ENCODE data around the gene CDKN2A. TPM values are rescaled to one million over a fixed set of nuclear protein-coding genes. Genes with fewer than 3 reads are reported as not detected.

Gene CDKN2A
- total RNA-seq, 1 experiment from 2014 or later, result not detected

- DNase-seq (ENCODE audit: low spot score), result no peak
Observed at GRCh38 chr9:22005702-22006606, 11.8 kb upstream of the CDKN2A start.

DNA sequence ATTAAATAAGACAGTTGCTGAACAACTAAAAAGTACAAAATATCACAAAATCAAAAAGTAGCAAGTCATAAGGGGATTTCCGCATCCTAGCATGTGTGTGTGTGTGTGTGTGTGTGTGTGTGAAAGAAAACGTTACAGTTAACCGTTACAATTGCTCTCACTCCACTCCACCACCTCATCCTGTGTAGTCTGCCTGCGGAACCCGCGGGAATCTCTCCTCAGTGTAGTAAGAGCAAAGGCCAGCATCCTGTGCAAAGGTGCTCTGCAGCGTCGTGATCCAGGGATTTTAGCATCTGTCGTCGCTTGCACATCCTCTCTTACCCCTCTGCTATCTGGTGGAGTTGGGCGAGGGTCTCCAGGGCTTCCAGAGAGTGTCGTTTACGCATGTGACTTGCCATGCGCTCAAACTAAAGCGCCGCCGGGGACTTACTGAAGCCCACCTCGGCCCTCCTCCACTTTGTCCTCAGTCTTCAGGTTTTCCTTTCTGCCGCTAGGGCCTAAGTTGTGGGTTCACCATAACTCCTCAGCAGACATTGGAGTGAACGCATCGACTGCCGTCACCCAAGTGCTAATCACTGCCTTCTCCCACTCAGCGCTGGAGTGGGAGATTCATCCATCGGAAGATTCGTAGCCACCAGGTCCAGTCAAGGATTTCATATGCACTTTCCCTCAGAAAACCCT is 11.0 kb upstream of the CDKN2A start:
- no peak for DNase-seq (ENCODE audit: low spot score)

- no peak for DNase-seq (ENCODE audit: low spot score)
Observed at GRCh38 chr9:22002038-22002437, 7.8 kb upstream of the CDKN2A start.

DNA sequence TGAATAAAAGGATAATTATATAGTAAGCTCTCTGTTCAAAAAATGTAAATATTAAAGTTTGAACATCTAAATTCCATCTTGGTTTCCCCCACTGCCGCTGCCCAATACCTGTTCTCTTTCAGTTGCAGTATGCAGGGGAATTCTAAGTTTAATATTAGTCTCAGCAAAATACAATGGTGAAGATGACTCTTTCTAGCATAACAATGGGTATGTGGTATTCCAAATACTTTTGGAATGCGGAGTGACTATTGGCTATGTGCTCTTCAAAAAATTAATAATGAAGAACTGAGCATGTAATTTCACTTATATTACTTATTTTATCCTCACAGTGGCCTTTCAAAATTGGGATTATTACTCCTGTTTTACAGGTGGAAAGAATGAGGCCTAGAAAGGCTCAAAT is 3.8 kb upstream of the CDKN2A start:
- no peak for DNase-seq (ENCODE audit: low spot score)

GRCh38 chr9:21997480-21997879 is 3.3 kb upstream of the CDKN2A start:
- DNase-seq (ENCODE audit: low spot score), result no peak

DNA sequence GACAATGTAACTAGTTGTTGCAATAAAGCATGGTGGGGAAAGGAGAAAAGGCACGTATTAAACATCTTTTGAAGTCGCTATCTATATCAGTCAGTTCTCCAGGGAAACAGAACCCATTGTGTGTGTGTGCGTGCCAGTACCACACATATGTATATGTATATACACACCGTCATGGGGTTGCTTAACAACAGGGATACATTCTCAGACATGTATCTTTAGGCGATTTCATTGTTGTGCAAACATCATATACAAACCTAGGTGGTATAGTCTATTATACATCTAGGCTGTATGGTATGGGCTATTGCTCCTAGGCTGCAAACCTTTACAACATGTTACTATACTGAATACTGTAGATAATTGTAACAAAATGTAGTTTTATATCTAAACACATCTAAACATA is 2.7 kb upstream of the CDKN2A start:
- DNase-seq (ENCODE audit: low spot score), result no peak

- no peak for DNase-seq (ENCODE audit: low spot score)
Observed at GRCh38 chr9:21996438-21996837, 2.2 kb upstream of the CDKN2A start.

GRCh38 chr9:21995666-21996398 is 1.6 kb upstream of the CDKN2A start:
- DNase-seq (ENCODE audit: low spot score), result no peak

DNA sequence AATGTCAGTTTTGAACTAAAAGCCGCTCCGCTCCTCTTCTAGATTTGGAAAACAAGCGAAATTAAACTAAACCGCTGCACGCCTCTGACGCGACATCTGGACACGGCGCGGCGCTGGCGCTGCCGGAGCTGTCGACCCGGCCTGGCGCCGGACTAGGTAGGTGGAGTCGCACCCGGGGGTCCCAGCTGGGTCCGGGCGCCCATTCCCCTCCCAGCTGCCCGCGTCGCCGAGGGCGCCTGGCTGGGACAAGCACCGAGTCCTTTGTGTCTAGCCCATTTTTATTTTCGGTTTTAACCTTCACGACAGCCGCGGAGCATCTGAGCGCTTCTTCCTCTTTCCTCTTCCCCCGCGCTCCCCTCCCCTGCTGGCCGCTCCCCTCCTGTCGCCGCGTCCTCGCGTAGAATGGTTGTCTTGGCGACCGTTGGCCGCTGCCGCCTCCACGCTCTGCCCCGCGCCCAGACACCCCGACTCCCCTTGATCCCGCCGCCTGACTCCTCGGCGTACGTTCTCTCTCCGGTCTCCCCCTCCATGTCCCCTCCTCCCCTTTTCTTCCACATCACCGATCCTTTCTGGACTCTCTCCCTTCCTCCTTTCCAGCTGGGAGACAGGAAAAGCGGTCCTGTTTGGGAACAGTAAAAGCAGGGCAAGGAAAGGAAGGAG is 944 bp upstream of the CDKN2A start:
- no peak for DNase-seq (ENCODE audit: low spot score)

GRCh38 chr9:21994556-21995005 is 389 bp upstream of the CDKN2A start, which contains the start of gene CDKN2B-AS1:
Gene CDKN2B-AS1 (plus strand): TSS chr9:21994791.
- no peak for DNase-seq (ENCODE audit: low spot score)

DNA sequence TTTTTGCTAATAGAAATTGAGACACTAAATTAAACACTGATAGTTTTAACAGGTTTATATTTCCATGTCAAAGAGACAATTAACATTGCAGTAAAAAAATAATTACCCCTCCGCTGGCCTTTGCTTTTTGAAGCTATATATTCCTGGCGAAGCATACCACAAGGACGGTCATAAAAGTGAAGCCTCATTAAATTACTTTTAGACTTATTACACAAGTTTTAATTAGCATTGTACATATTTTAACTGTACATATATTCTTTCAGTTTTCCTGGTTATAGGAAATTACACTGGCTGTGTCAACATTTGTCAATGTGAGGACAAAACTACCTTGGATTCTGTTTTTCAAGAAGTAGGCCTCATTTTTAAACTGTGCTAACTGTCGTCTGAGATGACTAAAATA is 1.2 kb downstream of the CDKN2A start:
- DNase-seq (ENCODE audit: low spot score), result no peak

GRCh38 chr9:21991072-21991959 is 2.9 kb downstream of the CDKN2A start:
- DNase-seq (ENCODE audit: low spot score), result no peak

GRCh38 chr9:21989440-21990189 is 4.6 kb downstream of the CDKN2A start:
- DNase-seq (ENCODE audit: low spot score), result no peak

- DNase-seq (ENCODE audit: low spot score), result no peak
Observed at GRCh38 chr9:21988056-21988990, 5.9 kb downstream of the CDKN2A start.

GRCh38 chr9:21985964-21986667 is 8.1 kb downstream of the CDKN2A start:
- no peak for DNase-seq (ENCODE audit: low spot score)

DNA sequence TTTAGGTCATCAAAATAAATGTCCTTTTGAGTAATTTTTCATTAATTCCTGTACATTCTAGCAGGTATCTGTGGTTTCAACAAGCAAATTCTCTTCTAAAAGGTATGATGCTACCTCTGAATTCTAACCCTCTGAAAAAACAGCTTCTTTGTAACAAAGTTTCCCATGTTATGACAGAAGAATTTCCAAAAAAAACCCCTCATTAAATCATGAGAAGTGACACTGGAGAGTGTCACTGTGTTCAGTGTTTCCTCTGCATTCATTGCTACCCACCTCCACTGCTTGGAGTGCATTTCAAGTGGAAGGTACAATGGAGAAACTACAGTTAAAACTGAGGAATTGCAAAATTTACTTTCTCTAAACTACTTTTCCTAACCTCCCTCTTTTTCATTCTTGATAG is 10.1 kb downstream of the CDKN2A start:
- DNase-seq (ENCODE audit: low spot score), result no peak

GRCh38 chr9:21983561-21983935 is 10.6 kb downstream of the CDKN2A start:
- DNase-seq (ENCODE audit: low spot score), result no peak

GRCh38 chr9:21982861-21983560 is 11.2 kb downstream of the CDKN2A start:
- no peak for DNase-seq (ENCODE audit: low spot score)
